A549 (cell line): ENCODE results near the gene GPR17. TPM values are rescaled to one million over a fixed set of nuclear protein-coding genes. Genes with fewer than 3 reads are reported as not detected.

ENCODE experiments used
- ATAC-seq, 2 experiments: fragments of 200-7000 bp in 1 of 2; fragments of >200 bp in 1 of 2; cut with Nextera tagmentation in 1 of 2; cut with Tn5 transposase in 1 of 2; 3 replicates each; pipeline versions ENCODE4 v1.8.0 to v1.9.1; 2018 to 2020; ENCODE audit warnings: mild to moderate bottlenecking in 1 of 2, moderate library complexity in 1 of 2
- CTCF ChIA-PET: fragments of 300-600 bp; sonication (Branson Sonifier 250); formaldehyde crosslinking; extraction: SDS; loops from one replicate; lab custom pipeline; 2021; ENCODE audit warnings: antibody characterized with exemption, inconsistent platforms; lab: Yijun Ruan, JAX
- POLR2A ChIA-PET: fragments of 350-600 bp; formaldehyde crosslinking; extraction: SDS; loops from one replicate; lab custom pipeline; 2021; ENCODE audit warnings: antibody characterized with exemption, inconsistent platforms; lab: Yijun Ruan, JAX
- DNase-seq, 2 experiments: peaks; one replicate each; pipeline versions ENCODE4 v3.0.0 to v3.0.0-alpha.2; 2011 to 2016; ENCODE audit warnings: low read depth in 1 of 2, low spot score in 1 of 2
- FAIRE-seq: peaks from 2 replicates; lab custom pipeline; 2011; peaks lifted over from hg19 to GRCh38; lab: Jason Lieb, UNC
- H3K27ac ChIP-seq, 2 experiments: fragments of >200 bp; sonication (Bioruptor Twin); formaldehyde crosslinking; 3 replicates each; pipeline ENCODE4 v1.5.1; 2016 to 2017
- H3K4me1 ChIP-seq: fragments of >200 bp; sonication (Bioruptor Twin); formaldehyde crosslinking; 3 replicates; pipeline ENCODE4 v1.6.1; 2016
- H3K4me2 ChIP-seq: fragments of >200 bp; sonication (Bioruptor Twin); formaldehyde crosslinking; 3 replicates; pipeline ENCODE4 v1.6.1; 2016
- H3K4me3 ChIP-seq: fragments of >200 bp; sonication (Bioruptor Twin); formaldehyde crosslinking; 3 replicates; pipeline ENCODE4 v1.5.1; 2016
- H3K9me3 ChIP-seq: fragments of >200 bp; sonication (Bioruptor Twin); formaldehyde crosslinking; 3 replicates; pipeline ENCODE4 v1.6.1; 2016
- ATOH8 ChIP-seq: fragments of 250-450 bp; sonication (Bioruptor Pico); IDR thresholded peaks from 2 replicates; pipeline ENCODE4 v1.5.0; 2020; ENCODE audit warnings: low read depth, mild to moderate bottlenecking, moderate library complexity
- BHLHE40 ChIP-seq: IDR thresholded peaks from 2 replicates; pipeline ENCODE4 v1.6.1; 2012; ENCODE audit warnings: low read depth, low read length, inconsistent platforms
- CBX2 ChIP-seq: fragments of 200-600 bp; sonication (generic); IDR thresholded peaks from 2 replicates; pipeline ENCODE4 v1.6.1; 2016; ENCODE audit warnings: low read depth, mild to moderate bottlenecking, borderline replicate concordance
- CBX8 ChIP-seq: fragments of 200-600 bp; sonication (generic); IDR thresholded peaks from 2 replicates; pipeline ENCODE4 v1.6.1; 2016
- EHF ChIP-seq: fragments of 250-450 bp; sonication (Bioruptor Pico); IDR thresholded peaks from 2 replicates; pipeline ENCODE4 v1.5.0; 2020; ENCODE audit warnings: mild to moderate bottlenecking
- EP300 ChIP-seq, 2 experiments: fragments of >200 bp; sonication (Bioruptor Twin); formaldehyde crosslinking; IDR thresholded peaks; 2 replicates in 1 of 2; 3 replicates in 1 of 2; pipeline ENCODE4 v1.6.1; 2016 to 2017
- ESRRA ChIP-seq: fragments of 150-350 bp; IDR thresholded peaks from 2 replicates; pipeline ENCODE4 v1.6.1; 2014; ENCODE audit warnings: mild to moderate bottlenecking, low read length, borderline replicate concordance
- HMGXB4 ChIP-seq: fragments of 250-450 bp; sonication (Bioruptor Pico); IDR thresholded peaks from 2 replicates; pipeline ENCODE4 v1.5.0; 2021; ENCODE audit warnings: mild to moderate bottlenecking, moderate library complexity, borderline replicate concordance
- MAFK ChIP-seq: fragments of 450-650 bp; IDR thresholded peaks from 2 replicates; pipeline ENCODE4 v1.6.1; 2014; ENCODE audit not compliant: partially characterized antibody
- MAX ChIP-seq: IDR thresholded peaks from 2 replicates; pipeline ENCODE4 v1.6.1; 2012
- NFE2L2 ChIP-seq: fragments of 150-350 bp; conservative IDR thresholded peaks from 2 replicates; pipeline ENCODE4 v1.6.1; 2014; ENCODE audit warnings: low read length
- POLR2A ChIP-seq: IDR thresholded peaks from 2 replicates; pipeline ENCODE4 v1.6.1; 2012; ENCODE audit warnings: mild to moderate bottlenecking, low read length
- POLR2AphosphoS2 ChIP-seq: conservative IDR thresholded peaks from 2 replicates; pipeline ENCODE4 v1.6.1; 2012; ENCODE audit warnings: low read length, improper control_type of control experiment, inconsistent platforms
- RNF2 ChIP-seq: fragments of 200-600 bp; sonication (generic); IDR thresholded peaks from 2 replicates; pipeline ENCODE4 v1.6.1; 2016; ENCODE audit warnings: low read depth, mild to moderate bottlenecking, antibody characterized with exemption, moderate library complexity, borderline replicate concordance
- SMC3 ChIP-seq: fragments of >200 bp; sonication (Bioruptor Twin); formaldehyde crosslinking; IDR thresholded peaks from 3 replicates; pipeline ENCODE4 v1.6.1; 2018; ENCODE audit warnings: inconsistent platforms
- TP53 ChIP-seq: fragments of 250-450 bp; sonication (Bioruptor Pico); IDR thresholded peaks from 2 replicates; pipeline ENCODE4 v1.5.0; 2021; ENCODE audit warnings: mild to moderate bottlenecking, moderate library complexity
- ZC3H11A ChIP-seq: fragments of 450-650 bp; IDR thresholded peaks from 2 replicates; pipeline ENCODE4 v1.6.1; 2014; ENCODE audit warnings: antibody characterized with exemption, mild to moderate bottlenecking
- WGBS: methylation state at CpG from one replicate; pipeline ENCODE4 v1.1.6; 2017; ENCODE audit errors: missing lambda C conversion rate; 5-methylcytosine and 5-hydroxymethylcytosine counted together
- polyA plus RNA-seq, 4 experiments: library from polyadenylated mRNA; depleted of rRNA in 3 of 4; stranded (reverse); fragments of >200 nt; fragmentation: RNase III in 1 of 4; extraction: RNeasy Plus Mini Kit Qiagen cat#74134 plus additional on column Dnase treatment in 1 of 4; gene quantifications; 2 replicates in 3 of 4; 3 replicates in 1 of 4; pipeline ENCODE4 v1.2.3, GENCODE V29; 2011 to 2017
- TF ChIP-seq, protein P1 (sequence below): fragments of >200 bp; sonication (Bioruptor Twin); formaldehyde crosslinking; IDR thresholded peaks from 3 replicates; pipeline ENCODE4 v1.6.1; 2016

Gene GPR17
- polyA plus RNA-seq, 2 of the 4 experiments (the other 2 are of a cell fraction): not detected

DNA sequence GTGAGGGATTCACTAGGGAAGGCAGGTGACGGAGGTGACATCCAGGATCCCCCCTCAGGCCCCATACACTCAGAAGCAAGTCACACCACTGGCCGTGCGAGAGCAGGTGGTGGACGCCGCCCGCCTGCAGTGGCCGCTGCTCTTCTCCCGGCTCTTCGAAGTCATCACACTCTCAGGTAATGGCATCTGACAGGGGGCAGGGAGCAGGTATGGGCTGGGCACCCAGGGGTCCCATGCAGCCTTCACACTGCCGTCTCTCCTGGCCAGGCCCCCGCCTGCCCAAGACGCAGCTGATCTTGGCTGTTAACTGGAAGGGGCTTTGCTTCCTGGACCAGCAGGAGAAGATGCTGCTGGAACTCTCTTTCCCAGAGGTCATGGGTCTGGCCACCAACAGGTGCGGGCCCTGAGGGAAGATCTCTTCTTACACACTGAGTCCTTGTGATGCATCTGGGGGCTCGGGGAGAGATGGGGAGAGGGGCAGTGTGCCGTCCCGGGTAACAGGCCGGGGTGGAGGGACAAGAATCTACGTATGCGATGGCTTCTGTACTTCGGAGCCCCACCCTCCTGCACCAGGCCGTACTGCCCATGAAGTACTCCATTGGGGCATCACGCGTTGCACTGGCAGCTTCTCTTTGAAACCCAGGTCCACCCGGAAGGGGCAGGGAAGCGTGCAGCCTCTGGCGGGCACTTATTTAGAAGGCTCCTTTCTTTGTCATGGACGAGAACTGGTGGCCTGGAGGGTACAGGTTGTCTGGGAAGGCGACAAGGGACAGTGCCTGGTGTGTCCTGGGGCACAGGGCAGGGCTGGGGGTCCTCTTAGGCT lies 18.8 kb upstream of the GPR17 start:
- Histone ChIP-seq H3K4me2 (no peak overlapping the region), H3K4me3 (no peak overlapping the region), H3K9me3 (no peaks in the 10 kb centered on the region), H3K4me1 (peaks cover 5% of the 10 kb centered on the region; the same call in 2 of the 3 replicates), H3K27ac (no peak overlapping the region)
- WGBS: 77% methylated on average over 25 of the region's 28 CpGs
- TF ChIP-seq BHLHE40 (no peak), EP300 (IDR thresholded peaks at IDR 0.05) (no peak), EHF (no peak), TP53 (CRISPR knock-in tag) (no peak), POLR2AphosphoS2 (no peak), MAX (no peak), NFE2L2 (no peak), HMGXB4 (CRISPR knock-in tag) (no peak)
- DNase-seq (no peak), ATAC-seq (no peak), FAIRE-seq (no peak)
- ChIA-PET POLR2A (no interaction called here), CTCF (no interaction called here)

- H3K4me1 ChIP-seq: peaks cover 5% of the 10 kb centered on the region; the same call in 2 of the 3 replicates
- ATAC-seq: no peak
- CTCF ChIA-PET: interaction anchor here (0.6 to 3.2 kb wide), 2 partner anchors 22 to 174 kb away, joined by 6 to 11 read pairs; no protein-coding TSS in a partner anchor
Observed at GRCh38 chr2:127627740-127628571, 18.0 kb upstream of the GPR17 start.

More at GRCh38 chr2:127627740-127628571, 18.0 kb upstream of the GPR17 start:
- TF ChIP-seq POLR2A (no peak), EHF (no peak), RNF2 (no peak), SMC3 (no peak), ESRRA (no peak), MAFK (no peak), ZC3H11A (no peak), CBX2 (no peak), NFE2L2 (no peak), ATOH8 (CRISPR knock-in tag) (no peak), CBX8 (no peak), MAX (no peak)
- TF ChIP-seq, protein P1, sequence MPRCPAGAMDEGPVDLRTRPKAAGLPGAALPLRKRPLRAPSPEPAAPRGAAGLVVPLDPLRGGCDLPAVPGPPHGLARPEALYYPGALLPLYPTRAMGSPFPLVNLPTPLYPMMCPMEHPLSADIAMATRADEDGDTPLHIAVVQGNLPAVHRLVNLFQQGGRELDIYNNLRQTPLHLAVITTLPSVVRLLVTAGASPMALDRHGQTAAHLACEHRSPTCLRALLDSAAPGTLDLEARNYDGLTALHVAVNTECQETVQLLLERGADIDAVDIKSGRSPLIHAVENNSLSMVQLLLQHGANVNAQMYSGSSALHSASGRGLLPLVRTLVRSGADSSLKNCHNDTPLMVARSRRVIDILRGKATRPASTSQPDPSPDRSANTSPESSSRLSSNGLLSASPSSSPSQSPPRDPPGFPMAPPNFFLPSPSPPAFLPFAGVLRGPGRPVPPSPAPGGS: no peak
- 75% methylated on average over 15 of the region's 18 CpGs for WGBS
- Histone ChIP-seq H3K27ac (no peak overlapping the region), H3K4me3 (no peak overlapping the region), H3K4me2 (no peak overlapping the region), H3K9me3 (no peaks in the 10 kb centered on the region)
- no peak for DNase-seq
- FAIRE-seq: no peak
- POLR2A ChIA-PET: interaction anchor here (2.5 kb wide), 1 partner anchor 102 kb away, joined by 5 read pairs; the partner anchor contains the start of gene IWS1
